C4-2B (cell line): ENCODE results near the gene SKOR1.

Source experiments
- H3K27ac ChIP-seq: fragments of 450-650 bp; 2 replicates; pipeline ENCODE4 v1.5.1; 2017
- CTCF ChIP-seq: fragments of 450-650 bp; conservative IDR thresholded peaks from 2 replicates; pipeline ENCODE4 v1.5.1; 2017; ENCODE audit warnings: mild to moderate bottlenecking
- ZFX ChIP-seq: fragments of 450-650 bp; IDR thresholded peaks from 2 replicates; pipeline ENCODE4 v1.6.1; 2017

The SKOR1 gene

GRCh38 chr15:67781061-67781460 is 44.2 kb upstream of the SKOR1 start:
- no peak overlapping the region for H3K27ac ChIP-seq
- TF ChIP-seq CTCF, result no peak
- TF ChIP-seq ZFX, result no peak

GRCh38 chr15:67781907-67782690 is 43.2 kb upstream of the SKOR1 start:
- TF ChIP-seq CTCF, result no peak
- TF ChIP-seq ZFX, result no peak
- no peak overlapping the region for H3K27ac ChIP-seq

- TF ChIP-seq CTCF (no peak), ZFX (no peak)
- no peak overlapping the region for H3K27ac ChIP-seq
Observed at GRCh38 chr15:67782691-67782991, 42.7 kb upstream of the SKOR1 start.

- H3K27ac ChIP-seq, result no peak overlapping the region
- TF ChIP-seq ZFX (no peak), CTCF (no peak)
Observed at GRCh38 chr15:67783303-67783702, 42.0 kb upstream of the SKOR1 start.

GRCh38 chr15:67784090-67784781 is 41.1 kb upstream of the SKOR1 start:
- no peak overlapping the region for H3K27ac ChIP-seq
- TF ChIP-seq ZFX (no peak), CTCF (no peak)

- no peak for TF ChIP-seq CTCF
- no peak for TF ChIP-seq ZFX
Observed at GRCh38 chr15:67784856-67785430, 40.4 kb upstream of the SKOR1 start.

GRCh38 chr15:67785431-67785830 is 39.9 kb upstream of the SKOR1 start:
- TF ChIP-seq CTCF (no peak), ZFX (no peak)
- H3K27ac ChIP-seq, result no peak overlapping the region

More at GRCh38 chr15:67784856-67785430, 40.4 kb upstream of the SKOR1 start:
- no peak overlapping the region for H3K27ac ChIP-seq
